Ascending aorta (tissue), 2 donors: ENCODE data around the gene MPEG1. TPM values are rescaled to one million over a fixed set of nuclear protein-coding genes. Genes with fewer than 3 reads are reported as not detected.
A peak's percentile ranks its signal among the peaks of the same experiment; 100 is the strongest.

Source experiments
- DNase-seq, 2 donors: peaks; one replicate each; pipeline ENCODE4 v3.0.0-alpha.2; 2019; ENCODE audit warnings: low spot score in 2 of 2
- H3K27ac ChIP-seq, 2 donors: fragments of 200-600 bp; sonication (generic); one replicate each; pipeline ENCODE4 v1.5.1; 2016 to 2017; ENCODE audit warnings: mild to moderate bottlenecking in 1 of 2
- H3K27me3 ChIP-seq: fragments of 200-600 bp; sonication (generic); one replicate; pipeline ENCODE4 v1.5.1; 2017
- H3K36me3 ChIP-seq, 2 donors: fragments of 200-600 bp; sonication (generic); one replicate each; pipeline ENCODE4 v1.5.1; 2016
- H3K4me1 ChIP-seq, 2 donors: fragments of 200-600 bp; sonication (generic); one replicate each; pipeline ENCODE4 v1.5.1; 2016 to 2017; ENCODE audit warnings: mild to moderate bottlenecking in 1 of 2
- H3K4me3 ChIP-seq, 2 donors: fragments of 200-600 bp; sonication (generic); one replicate each; pipeline ENCODE4 v1.5.1; 2016 to 2017; ENCODE audit warnings: mild to moderate bottlenecking in 1 of 2
- H3K9me3 ChIP-seq, 2 donors: fragments of 200-600 bp; sonication (generic); one replicate each; pipeline ENCODE4 v1.5.1; 2016
- CTCF ChIP-seq, 3 experiments: fragments of 200-600 bp in 2 of 3; fragments of 450-650 bp in 1 of 3; sonication (generic) in 2 of 3; IDR thresholded peaks; one replicate each; pipeline ENCODE4 v1.5.1; 2016 to 2019; ENCODE audit warnings: antibody characterized with exemption in 3 of 3, mild to moderate bottlenecking in 1 of 3, moderate library complexity in 1 of 3
- intact Hi-C: fragments of 100-400 bp; cut with DNase I; formaldehyde crosslinking; loops from one replicate; pipeline ENCODE4 v1.15.1; 2023
- total RNA-seq: library from RNA; depleted of rRNA; stranded (reverse); fragments of >200 nt; gene quantifications from one replicate; pipeline ENCODE4 v1.1.0, GENCODE V29; 2016

MPEG1 gene
- total RNA-seq, 1 donor from 2014 or later, result 14.5 TPM

GRCh38 chr11:59222464-59223060 is 9.8 kb upstream of the MPEG1 start:
- no peak for DNase-seq
- intact Hi-C loops, result no loop called here
- Histone ChIP-seq H3K4me1 (no peaks in the 10 kb centered on the region), H3K36me3 (no peaks in the 10 kb centered on the region), H3K9me3 (no peaks in the 10 kb centered on the region), H3K27ac (peak overlapping the region in 1 of 2 donors; percentile 32), H3K27me3 (no peaks in the 10 kb centered on the region), H3K4me3 (no peak overlapping the region)
- no peak for TF ChIP-seq CTCF (IDR thresholded peaks at IDR 0.05)

- Histone ChIP-seq H3K4me1 (no peaks in the 10 kb centered on the region), H3K27ac (no peak overlapping the region), H3K9me3 (no peaks in the 10 kb centered on the region), H3K4me3 (no peak overlapping the region), H3K27me3 (no peaks in the 10 kb centered on the region), H3K36me3 (no peaks in the 10 kb centered on the region)
- no peak for TF ChIP-seq CTCF (IDR thresholded peaks at IDR 0.05)
- intact Hi-C loops, result no loop called here
- no peak for DNase-seq
Observed at GRCh38 chr11:59221441-59221840, 8.7 kb upstream of the MPEG1 start.

GRCh38 chr11:59219836-59220235 is 7.1 kb upstream of the MPEG1 start:
- DNase-seq, result no peak
- H3K9me3 ChIP-seq, result no peaks in the 10 kb centered on the region
- H3K4me1 ChIP-seq, result no peaks in the 10 kb centered on the region
- intact Hi-C loops, result no loop called here
- no peak for TF ChIP-seq CTCF (IDR thresholded peaks at IDR 0.05)
- no peak overlapping the region for H3K27ac ChIP-seq
- H3K27me3 ChIP-seq, result no peaks in the 10 kb centered on the region
- H3K4me3 ChIP-seq, result no peak overlapping the region
- no peaks in the 10 kb centered on the region for H3K36me3 ChIP-seq

GRCh38 chr11:59218893-59219292 is 6.2 kb upstream of the MPEG1 start:
- TF ChIP-seq CTCF (IDR thresholded peaks at IDR 0.05), result no peak
- Histone ChIP-seq H3K4me3 (no peak overlapping the region), H3K27me3 (no peaks in the 10 kb centered on the region), H3K36me3 (no peaks in the 10 kb centered on the region), H3K27ac (no peak overlapping the region), H3K4me1 (no peaks in the 10 kb centered on the region), H3K9me3 (no peaks in the 10 kb centered on the region)
- no peak for DNase-seq
- intact Hi-C loops, result no loop called here

GRCh38 chr11:59218319-59218718 is 5.6 kb upstream of the MPEG1 start:
- intact Hi-C loops, result no loop called here

More at GRCh38 chr11:59218319-59218718, 5.6 kb upstream of the MPEG1 start:
- no peaks in the 10 kb centered on the region for H3K36me3 ChIP-seq
- DNase-seq, result no peak
- H3K4me3 ChIP-seq, result no peak overlapping the region
- H3K27me3 ChIP-seq, result no peaks in the 10 kb centered on the region
- no peaks in the 10 kb centered on the region for H3K4me1 ChIP-seq
- no peak overlapping the region for H3K27ac ChIP-seq
- H3K9me3 ChIP-seq, result no peaks in the 10 kb centered on the region
- TF ChIP-seq CTCF (IDR thresholded peaks at IDR 0.05), result no peak
